Upper lobe of left lung (tissue), 4 donors: Measurements from ENCODE around the gene GFER.

ENCODE experiments used
- EP300 ChIP-seq, 4 donors: sonication (generic); formaldehyde crosslinking; IDR thresholded peaks; one replicate each; pipeline ENCODE4 v1.5.1; 2017; ENCODE audit warnings: antibody characterized with exemption in 4 of 4, control low read depth in 2 of 4
- POLR2A ChIP-seq, 4 donors: fragments of 450-650 bp; IDR thresholded peaks; one replicate each; pipeline ENCODE4 v1.5.1; 2016 to 2017; ENCODE audit warnings: antibody characterized with exemption in 4 of 4, mild to moderate bottlenecking in 2 of 4
- POLR2AphosphoS5 ChIP-seq, 2 donors: sonication (generic); formaldehyde crosslinking; IDR thresholded peaks; one replicate each; pipeline ENCODE4 v1.5.1; 2017; ENCODE audit warnings: antibody characterized with exemption in 2 of 2
- TF ChIP-seq, protein P1 (sequence below), 6 experiments: fragments of 450-650 bp in 4 of 6; fragments of 200-600 bp in 2 of 6; sonication (generic) in 2 of 6; IDR thresholded peaks; one replicate each; pipeline ENCODE4 v1.5.1; 2016 to 2019; ENCODE audit warnings: antibody characterized with exemption in 6 of 6

DNA sequence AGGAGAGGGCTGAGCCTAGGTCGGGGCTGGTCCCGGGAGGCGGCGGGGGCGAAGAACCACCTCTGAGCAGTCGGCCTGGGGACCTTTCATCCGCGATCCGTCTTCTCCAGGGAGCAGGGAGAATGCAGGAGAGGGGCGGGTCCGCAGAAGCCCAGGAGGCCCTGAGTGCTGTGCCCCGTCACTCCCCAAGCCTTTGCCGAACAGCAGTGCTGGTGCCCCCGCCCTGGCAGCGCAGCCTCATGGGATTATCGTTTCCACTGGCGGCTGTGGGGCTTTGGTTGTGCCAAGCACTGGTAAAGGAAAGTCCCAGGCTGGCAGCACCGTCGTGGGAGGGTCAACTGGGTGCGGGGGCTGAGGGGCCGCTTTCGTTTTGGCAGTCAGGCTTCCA is 11.5 kb upstream of the GFER start:
- TF ChIP-seq POLR2AphosphoS5 (IDR thresholded peaks at IDR 0.05) (no peak), POLR2A (IDR thresholded peaks at IDR 0.05) (no peak), EP300 (IDR thresholded peaks at IDR 0.05) (no peak)
- TF ChIP-seq, protein P1, sequence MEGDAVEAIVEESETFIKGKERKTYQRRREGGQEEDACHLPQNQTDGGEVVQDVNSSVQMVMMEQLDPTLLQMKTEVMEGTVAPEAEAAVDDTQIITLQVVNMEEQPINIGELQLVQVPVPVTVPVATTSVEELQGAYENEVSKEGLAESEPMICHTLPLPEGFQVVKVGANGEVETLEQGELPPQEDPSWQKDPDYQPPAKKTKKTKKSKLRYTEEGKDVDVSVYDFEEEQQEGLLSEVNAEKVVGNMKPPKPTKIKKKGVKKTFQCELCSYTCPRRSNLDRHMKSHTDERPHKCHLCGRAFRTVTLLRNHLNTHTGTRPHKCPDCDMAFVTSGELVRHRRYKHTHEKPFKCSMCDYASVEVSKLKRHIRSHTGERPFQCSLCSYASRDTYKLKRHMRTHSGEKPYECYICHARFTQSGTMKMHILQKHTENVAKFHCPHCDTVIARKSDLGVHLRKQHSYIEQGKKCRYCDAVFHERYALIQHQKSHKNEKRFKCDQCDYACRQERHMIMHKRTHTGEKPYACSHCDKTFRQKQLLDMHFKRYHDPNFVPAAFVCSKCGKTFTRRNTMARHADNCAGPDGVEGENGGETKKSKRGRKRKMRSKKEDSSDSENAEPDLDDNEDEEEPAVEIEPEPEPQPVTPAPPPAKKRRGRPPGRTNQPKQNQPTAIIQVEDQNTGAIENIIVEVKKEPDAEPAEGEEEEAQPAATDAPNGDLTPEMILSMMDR (IDR thresholded peaks at IDR 0.05), result no peak
